ENCODE data around the gene KLK10. TPM values are rescaled to one million over a fixed set of nuclear protein-coding genes. Genes with fewer than 3 reads are reported as not detected.

KLK10 gene
- total RNA-seq, 4 donors from 2014 or later: 0.27 to 1.3 TPM; not detected in 2

DNA sequence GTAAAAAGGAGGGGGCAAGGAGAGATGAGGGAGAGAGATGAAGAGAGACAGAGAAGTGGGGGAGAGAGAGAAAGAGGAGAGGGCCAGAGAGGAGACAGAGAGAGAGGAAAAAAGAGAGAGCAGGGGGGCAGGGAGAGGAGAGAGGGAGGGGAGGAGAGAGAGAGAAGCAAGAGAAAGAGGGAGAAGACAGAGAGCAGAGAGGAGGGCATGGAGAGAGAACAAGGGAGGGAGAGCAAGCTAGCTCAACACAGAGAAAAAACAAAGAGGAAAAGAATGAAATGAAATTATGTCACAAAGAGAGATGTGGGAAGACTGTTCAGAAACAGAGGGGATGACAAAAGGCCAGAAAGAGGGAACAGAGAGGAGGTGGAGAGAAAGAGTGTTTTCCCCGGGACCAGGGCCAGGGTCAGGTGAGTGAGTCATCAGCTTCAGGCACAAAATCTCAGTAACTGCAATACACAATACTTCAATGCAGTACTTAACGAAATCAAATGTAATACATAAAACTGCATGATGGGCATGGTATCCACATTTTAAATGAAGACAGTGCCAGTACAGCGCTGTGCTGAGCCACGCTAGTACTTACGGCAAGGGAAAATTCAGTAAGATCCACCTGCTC lies 40.6 kb downstream of the KLK10 start:
- intact Hi-C loops (cut with DNase I; ENCODE audit: low total_unique reads) (no loop called here), in situ Hi-C loops (cut with MboI; ENCODE audit: low pct_ligation_motif_present in 1 of 4, low pct_unique_long_range_greater_than_20kb in 1 of 4, low sequenced_read_pairs in 3 of 4) (no loop called here)
- H3K27ac ChIP-seq: no peak overlapping the region
- no peaks in the 10 kb centered on the region for H3K36me3 ChIP-seq
- no peaks in the 10 kb centered on the region for H3K4me1 ChIP-seq
- no peaks in the 10 kb centered on the region for H3K9me3 ChIP-seq
- peaks cover 21% of the 10 kb centered on the region for H3K27me3 ChIP-seq
- no peak overlapping the region for H3K4me3 ChIP-seq
- WGBS, 2 donors (ENCODE audit: low coverage in 1 of 2): 45 to 53% methylated on average over 5 of the region's 5 CpGs
- no peak for TF ChIP-seq EP300 (IDR thresholded peaks at IDR 0.05; ENCODE audit: low read depth)
- no peak for TF ChIP-seq POLR2A (IDR thresholded peaks at IDR 0.05)
- no peak for TF ChIP-seq POLR2AphosphoS5 (IDR thresholded peaks at IDR 0.05)
- TF ChIP-seq, protein P1, sequence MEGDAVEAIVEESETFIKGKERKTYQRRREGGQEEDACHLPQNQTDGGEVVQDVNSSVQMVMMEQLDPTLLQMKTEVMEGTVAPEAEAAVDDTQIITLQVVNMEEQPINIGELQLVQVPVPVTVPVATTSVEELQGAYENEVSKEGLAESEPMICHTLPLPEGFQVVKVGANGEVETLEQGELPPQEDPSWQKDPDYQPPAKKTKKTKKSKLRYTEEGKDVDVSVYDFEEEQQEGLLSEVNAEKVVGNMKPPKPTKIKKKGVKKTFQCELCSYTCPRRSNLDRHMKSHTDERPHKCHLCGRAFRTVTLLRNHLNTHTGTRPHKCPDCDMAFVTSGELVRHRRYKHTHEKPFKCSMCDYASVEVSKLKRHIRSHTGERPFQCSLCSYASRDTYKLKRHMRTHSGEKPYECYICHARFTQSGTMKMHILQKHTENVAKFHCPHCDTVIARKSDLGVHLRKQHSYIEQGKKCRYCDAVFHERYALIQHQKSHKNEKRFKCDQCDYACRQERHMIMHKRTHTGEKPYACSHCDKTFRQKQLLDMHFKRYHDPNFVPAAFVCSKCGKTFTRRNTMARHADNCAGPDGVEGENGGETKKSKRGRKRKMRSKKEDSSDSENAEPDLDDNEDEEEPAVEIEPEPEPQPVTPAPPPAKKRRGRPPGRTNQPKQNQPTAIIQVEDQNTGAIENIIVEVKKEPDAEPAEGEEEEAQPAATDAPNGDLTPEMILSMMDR (IDR thresholded peaks at IDR 0.05): no peak
- no peak for DNase-seq

DNA sequence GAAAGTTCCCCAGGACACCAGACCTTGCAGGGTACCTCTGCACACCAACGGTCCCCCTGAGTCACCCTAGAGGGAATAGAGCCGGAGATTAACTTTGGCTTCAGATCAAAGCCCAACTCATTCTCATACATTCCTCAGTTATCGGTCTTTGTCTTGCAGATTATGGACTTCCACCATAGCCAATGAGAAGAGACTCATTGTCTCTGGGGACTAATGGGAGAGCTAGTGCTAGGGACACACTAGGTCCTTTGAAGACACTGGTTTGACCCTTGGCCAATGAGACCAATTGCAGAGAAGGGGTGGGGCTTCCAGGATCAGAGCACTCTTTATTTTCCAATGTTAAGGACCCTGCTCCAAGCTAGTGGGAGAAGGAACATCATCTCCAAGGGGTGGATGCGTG lies 41.9 kb downstream of the KLK10 start:
- 69 to 80% methylated on average over 1 to 4 of the region's 4 CpGs for WGBS, 2 donors (ENCODE audit: low coverage in 1 of 2)
- DNase-seq: no peak
- in situ Hi-C loops (cut with MboI; ENCODE audit: low pct_ligation_motif_present in 1 of 4, low pct_unique_long_range_greater_than_20kb in 1 of 4, low sequenced_read_pairs in 3 of 4): no loop called here

DNA sequence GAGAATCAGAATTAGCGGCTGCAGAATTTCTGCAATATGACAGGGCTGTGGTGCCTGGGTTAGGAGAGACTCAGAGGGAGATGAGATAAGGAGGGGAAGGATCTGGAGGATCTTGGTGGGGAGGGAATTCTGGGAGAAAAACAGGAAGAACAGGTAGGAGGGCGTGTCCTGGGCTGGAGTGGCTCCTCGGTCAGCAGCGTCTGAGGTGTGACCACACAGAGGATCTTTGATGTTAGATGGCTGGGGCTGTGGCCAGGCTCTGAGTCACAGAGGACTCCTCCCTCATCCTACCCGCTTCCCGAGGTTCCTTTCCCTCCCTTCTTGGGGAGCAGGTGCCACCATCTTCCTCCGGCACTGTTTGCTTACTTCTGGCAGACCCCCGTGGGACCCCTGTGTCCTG lies 43.7 kb downstream of the KLK10 start:
- Histone ChIP-seq H3K4me1 (no peaks in the 10 kb centered on the region), H3K36me3 (no peaks in the 10 kb centered on the region), H3K4me3 (no peak overlapping the region), H3K27ac (no peak overlapping the region), H3K9me3 (no peaks in the 10 kb centered on the region), H3K27me3 (peaks cover 29% of the 10 kb centered on the region)
- 5 to 10% methylated on average over 4 to 8 of the region's 8 CpGs for WGBS, 2 donors (ENCODE audit: low coverage in 1 of 2)
- no peak for DNase-seq
- no peak for TF ChIP-seq POLR2A (IDR thresholded peaks at IDR 0.05)
- TF ChIP-seq, protein P1 (IDR thresholded peaks at IDR 0.05): no peak
- TF ChIP-seq EP300 (IDR thresholded peaks at IDR 0.05; ENCODE audit: low read depth): no peak
- TF ChIP-seq POLR2AphosphoS5 (IDR thresholded peaks at IDR 0.05): no peak
- in situ Hi-C loops (cut with MboI; ENCODE audit: low pct_ligation_motif_present in 1 of 4, low pct_unique_long_range_greater_than_20kb in 1 of 4, low sequenced_read_pairs in 3 of 4): no loop called here
- intact Hi-C loops (cut with DNase I; ENCODE audit: low total_unique reads): no loop called here

More for the DNA sequence above, 41.9 kb downstream of the KLK10 start:
- intact Hi-C loops (cut with DNase I; ENCODE audit: low total_unique reads): no loop called here
- Histone ChIP-seq H3K27ac (no peak overlapping the region), H3K4me1 (no peaks in the 10 kb centered on the region), H3K36me3 (no peaks in the 10 kb centered on the region), H3K4me3 (no peak overlapping the region), H3K9me3 (no peaks in the 10 kb centered on the region), H3K27me3 (peaks cover 19% of the 10 kb centered on the region)
- TF ChIP-seq POLR2AphosphoS5 (IDR thresholded peaks at IDR 0.05) (no peak), EP300 (IDR thresholded peaks at IDR 0.05; ENCODE audit: low read depth) (no peak), POLR2A (IDR thresholded peaks at IDR 0.05) (no peak)
- TF ChIP-seq, protein P1 (IDR thresholded peaks at IDR 0.05): no peak

DNA sequence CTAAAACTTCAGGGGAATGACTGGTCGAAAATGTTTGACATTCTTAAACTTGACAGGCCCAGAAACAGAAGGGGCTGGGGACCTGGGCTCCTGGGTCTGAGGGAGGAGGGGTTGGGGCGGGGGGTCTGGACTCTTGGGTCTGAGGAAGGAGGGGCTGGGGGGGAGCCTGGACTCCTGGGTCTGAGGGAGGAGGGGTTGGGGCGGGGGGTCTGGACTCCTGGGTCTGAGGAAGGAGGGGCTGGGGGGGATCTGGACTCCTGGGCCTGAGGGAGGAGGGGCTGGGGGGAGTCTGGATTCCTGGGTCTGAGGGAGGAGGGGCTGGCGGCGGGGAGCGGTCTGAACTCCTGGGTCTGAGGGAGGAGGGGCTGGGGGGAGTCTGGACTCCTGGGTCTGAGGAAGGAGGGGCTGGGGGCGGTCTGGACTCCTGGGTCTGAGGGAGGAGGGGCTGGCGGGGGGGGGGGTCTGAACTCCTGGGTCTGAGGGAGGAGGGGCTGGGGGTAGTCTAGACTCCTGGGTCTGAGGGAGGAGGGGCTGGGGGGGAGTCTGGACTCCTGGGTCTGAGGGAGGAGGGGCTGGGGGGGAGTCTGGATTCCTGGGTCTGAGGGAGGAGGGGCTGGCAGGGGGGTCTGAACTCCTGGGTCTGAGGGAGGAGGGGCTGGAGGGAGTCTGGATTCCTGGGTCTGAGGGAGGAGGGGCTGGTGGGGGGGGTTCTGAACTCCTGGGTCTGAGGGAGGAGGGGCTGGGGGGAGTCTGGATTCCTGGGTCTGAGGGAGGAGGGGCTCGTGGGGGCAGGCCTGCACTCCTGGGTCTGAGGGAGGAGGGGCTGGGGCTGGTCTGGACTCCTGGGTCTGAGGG lies 44.6 kb downstream of the KLK10 start:
- H3K27me3 ChIP-seq: peaks cover 25% of the 10 kb centered on the region
- no peak for TF ChIP-seq POLR2AphosphoS5 (IDR thresholded peaks at IDR 0.05)
- no peak for TF ChIP-seq EP300 (IDR thresholded peaks at IDR 0.05; ENCODE audit: low read depth)
- TF ChIP-seq, protein P1 (IDR thresholded peaks at IDR 0.05): no peak
- TF ChIP-seq POLR2A (IDR thresholded peaks at IDR 0.05): no peak
- H3K4me1 ChIP-seq: no peaks in the 10 kb centered on the region
- H3K27ac ChIP-seq: no peak overlapping the region
- no peaks in the 10 kb centered on the region for H3K36me3 ChIP-seq
- no peaks in the 10 kb centered on the region for H3K9me3 ChIP-seq
- intact Hi-C loops (cut with DNase I; ENCODE audit: low total_unique reads): no loop called here
- H3K4me3 ChIP-seq: no peak overlapping the region
- no peak for DNase-seq
- 29% methylated on average over 2 of the region's 9 CpGs; no CpG with 5 or more reads in 1 of the 2 donors for WGBS, 2 donors (ENCODE audit: low coverage in 1 of 2)
- in situ Hi-C loops (cut with MboI; ENCODE audit: low pct_ligation_motif_present in 1 of 4, low pct_unique_long_range_greater_than_20kb in 1 of 4, low sequenced_read_pairs in 3 of 4): no loop called here
